ENCODE data around the gene IFNA10.

GRCh38 chr9:21251190-21251589 lies 44.2 kb upstream of the IFNA10 start:
- no peak for TF ChIP-seq CTCF (IDR thresholded peaks at IDR 0.05)
- TF ChIP-seq POLR2A (IDR thresholded peaks at IDR 0.05): no peak

Data from right lobe of liver (tissue), 4 donors.